Activated naive CD8-positive, alpha-beta T cell treated with anti-CD3 and anti-CD28 coated beads, Interleukin-2, amount 10 ng/mL, durations not matched to agents 7 days and 5 days (primary cell): ENCODE data around the gene NBL1. TPM values are rescaled to one million over a fixed set of nuclear protein-coding genes. Genes with fewer than 3 reads are reported as not detected.

ENCODE experiments used
- ATAC-seq: fragments of 150-1000 bp; cut with Tn5 transposase; one replicate; pipeline ENCODE4 v1.10.0; 2021; ENCODE audit warnings: low read depth, moderate library complexity
- POLR2A ChIA-PET: fragments of 350-600 bp; sonication (Branson Sonifier 250); formaldehyde crosslinking; loops from one replicate; lab custom pipeline; 2021; ENCODE audit warnings: antibody characterized with exemption; lab: Charles Lee
- DNase-seq: peaks from one replicate; pipeline ENCODE4 v3.0.0; 2021
- H3K27ac Mint-ChIP-seq: one replicate; pipeline ENCODE4 v1.8.0; 2022; ENCODE audit warnings: mild to moderate bottlenecking, mixed read lengths
- H3K27me3 Mint-ChIP-seq: one replicate; pipeline ENCODE4 v1.8.0; 2022; ENCODE audit warnings: mild to moderate bottlenecking, moderate library complexity, mixed read lengths
- H3K36me3 Mint-ChIP-seq: one replicate; pipeline ENCODE4 v1.8.0; 2021; ENCODE audit warnings: mild to moderate bottlenecking, mixed read lengths
- H3K4me1 Mint-ChIP-seq: one replicate; pipeline ENCODE4 v1.8.0; 2021; ENCODE audit warnings: mixed read lengths
- H3K4me3 Mint-ChIP-seq: one replicate; pipeline ENCODE4 v1.8.0; 2022; ENCODE audit warnings: mild to moderate bottlenecking, moderate library complexity, mixed read lengths
- H3K9me3 Mint-ChIP-seq: one replicate; pipeline ENCODE4 v1.8.0; 2021; ENCODE audit warnings: mixed read lengths
- total RNA-seq, 2 experiments: library from RNA; stranded (reverse); gene quantifications; one replicate each; pipeline ENCODE4 v1.2.3, GENCODE V29; 2021

The NBL1 gene
- total RNA-seq, 2 experiments from 2014 or later, result 35.3 to 36.0 TPM

- no peak for DNase-seq
- H3K27ac Mint-ChIP-seq, result no peak overlapping the region
- POLR2A ChIA-PET, result no interaction called here
- H3K4me1 Mint-ChIP-seq, result peaks cover 9% of the 10 kb centered on the region
- H3K27me3 Mint-ChIP-seq, result no peaks in the 10 kb centered on the region
- H3K9me3 Mint-ChIP-seq, result peaks cover 3% of the 10 kb centered on the region
- peaks cover 42% of the 10 kb centered on the region for H3K36me3 Mint-ChIP-seq
- no peak for ATAC-seq
- H3K4me3 Mint-ChIP-seq, result no peak overlapping the region
These were observed 45.7 kb downstream of the NBL1 start for GRCh38 chr1:19689856-19690255.

DNA sequence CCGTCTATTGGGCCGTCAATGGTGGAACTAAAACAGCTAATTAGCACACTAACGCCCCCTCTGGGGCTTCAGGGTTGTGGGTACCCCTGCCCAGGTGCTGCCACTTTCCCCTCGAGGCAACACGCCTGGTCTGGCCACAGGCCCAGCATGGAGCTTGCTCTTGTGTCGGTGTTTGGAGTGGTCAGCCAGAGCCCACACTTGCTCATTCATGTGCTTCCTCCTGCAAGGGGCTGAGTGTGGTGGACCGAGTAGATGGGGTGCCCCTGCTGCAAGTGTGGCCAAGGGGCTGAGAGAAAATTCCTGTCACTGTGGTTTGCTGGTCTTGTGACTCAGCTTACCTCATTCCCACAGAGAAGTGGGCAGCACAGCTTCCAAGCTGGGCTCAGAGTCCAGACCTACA, 46.2 kb downstream of the NBL1 start:
- H3K4me3 Mint-ChIP-seq, result no peak overlapping the region
- ATAC-seq, result no peak

GRCh38 chr1:19694298-19694697, 50.2 kb downstream of the NBL1 start:
- ATAC-seq (no peak), DNase-seq (no peak)
- Mint-ChIP-seq H3K27ac (no peak overlapping the region), H3K27me3 (no peaks in the 10 kb centered on the region), H3K36me3 (peaks cover 26% of the 10 kb centered on the region), H3K4me1 (no peaks in the 10 kb centered on the region), H3K9me3 (peaks cover 3% of the 10 kb centered on the region), H3K4me3 (no peak overlapping the region)
- POLR2A ChIA-PET, result no interaction called here

More for the DNA sequence above, 46.2 kb downstream of the NBL1 start:
- Mint-ChIP-seq H3K4me1 (peaks cover 9% of the 10 kb centered on the region), H3K27ac (no peak overlapping the region), H3K27me3 (no peaks in the 10 kb centered on the region), H3K9me3 (peaks cover 3% of the 10 kb centered on the region), H3K36me3 (peaks cover 42% of the 10 kb centered on the region)
- DNase-seq, result no peak
- POLR2A ChIA-PET, result no interaction called here

GRCh38 chr1:19695772-19696171, 51.7 kb downstream of the NBL1 start:
- Mint-ChIP-seq H3K4me3 (no peak overlapping the region), H3K36me3 (peaks cover 16% of the 10 kb centered on the region), H3K27me3 (no peaks in the 10 kb centered on the region), H3K27ac (no peak overlapping the region), H3K4me1 (no peaks in the 10 kb centered on the region), H3K9me3 (peaks cover 1% of the 10 kb centered on the region)
- no peak for ATAC-seq
- DNase-seq, result no peak
- POLR2A ChIA-PET, result no interaction called here

GRCh38 chr1:19696820-19697219, 52.7 kb downstream of the NBL1 start:
- Mint-ChIP-seq H3K27me3 (no peaks in the 10 kb centered on the region), H3K4me1 (no peaks in the 10 kb centered on the region), H3K27ac (no peak overlapping the region), H3K9me3 (peaks cover under 1% of the 10 kb centered on the region), H3K36me3 (peaks cover 8% of the 10 kb centered on the region), H3K4me3 (no peak overlapping the region)
- DNase-seq (no peak), ATAC-seq (no peak)
- POLR2A ChIA-PET, result no interaction called here

GRCh38 chr1:19698181-19698580, 54.1 kb downstream of the NBL1 start:
- DNase-seq (no peak), ATAC-seq (no peak)
- Mint-ChIP-seq H3K27ac (no peak overlapping the region), H3K9me3 (no peaks in the 10 kb centered on the region), H3K4me3 (no peak overlapping the region), H3K27me3 (no peaks in the 10 kb centered on the region), H3K36me3 (peaks cover 3% of the 10 kb centered on the region), H3K4me1 (no peaks in the 10 kb centered on the region)
- POLR2A ChIA-PET, result no interaction called here

- no peaks in the 10 kb centered on the region for H3K9me3 Mint-ChIP-seq
- H3K27ac Mint-ChIP-seq, result no peak overlapping the region
- DNase-seq, result no peak
- peaks cover 2% of the 10 kb centered on the region for H3K36me3 Mint-ChIP-seq
- no peak for ATAC-seq
- no peak overlapping the region for H3K4me3 Mint-ChIP-seq
- no peaks in the 10 kb centered on the region for H3K27me3 Mint-ChIP-seq
- peaks cover 4% of the 10 kb centered on the region for H3K4me1 Mint-ChIP-seq
- POLR2A ChIA-PET, result no interaction called here
These were observed 56.1 kb downstream of the NBL1 start for GRCh38 chr1:19700079-19700777.

- H3K27me3 Mint-ChIP-seq, result no peaks in the 10 kb centered on the region
- peaks cover 4% of the 10 kb centered on the region for H3K4me1 Mint-ChIP-seq
- no peak overlapping the region for H3K27ac Mint-ChIP-seq
- H3K4me3 Mint-ChIP-seq, result no peak overlapping the region
- peaks cover 5% of the 10 kb centered on the region for H3K36me3 Mint-ChIP-seq
- POLR2A ChIA-PET, result no interaction called here
- no peaks in the 10 kb centered on the region for H3K9me3 Mint-ChIP-seq
- DNase-seq (no peak), ATAC-seq (no peak)
These were observed 59.2 kb downstream of the NBL1 start for GRCh38 chr1:19703280-19703679.

DNA sequence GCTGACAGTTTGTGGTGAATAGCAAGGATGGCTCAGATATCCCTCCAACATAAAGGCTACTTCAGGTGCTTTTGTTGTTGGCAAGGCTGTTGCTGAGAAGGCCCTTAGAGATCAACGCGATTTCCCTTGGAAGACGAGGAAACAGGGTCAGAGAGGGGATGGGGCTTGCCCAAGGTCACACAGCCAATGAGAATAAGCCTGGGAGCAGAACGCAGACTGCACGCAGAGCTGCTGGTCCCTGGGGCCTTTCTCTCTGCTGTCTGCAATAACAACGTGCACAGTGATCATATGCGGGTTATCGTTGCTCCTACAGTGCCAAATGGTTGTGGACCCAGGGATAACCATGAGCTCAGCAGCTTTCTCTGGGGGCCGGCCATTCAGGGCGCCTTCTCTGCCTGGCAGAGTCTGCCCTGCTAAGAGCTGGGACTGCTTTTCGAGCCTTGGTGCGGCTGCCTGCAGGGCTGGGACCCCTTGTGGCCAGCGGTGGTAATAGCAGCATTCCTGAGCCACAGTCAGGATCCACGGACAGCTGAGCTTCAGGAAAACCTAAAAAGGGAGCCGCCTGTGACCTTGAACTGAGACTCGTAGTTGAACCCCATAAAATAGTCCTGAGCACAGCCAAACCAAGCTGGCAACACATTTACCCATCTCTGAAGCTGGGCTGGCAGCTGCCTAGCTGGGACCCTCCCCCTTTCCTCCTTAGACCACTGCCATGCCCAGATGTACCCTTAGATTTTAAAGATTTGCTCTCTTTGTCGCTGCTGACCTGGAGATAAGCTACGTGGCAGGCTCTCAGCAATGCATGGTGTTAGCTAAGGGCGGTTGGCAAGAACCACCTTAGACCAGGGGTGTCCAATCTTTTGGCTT, 60.4 kb downstream of the NBL1 start:
- Mint-ChIP-seq H3K36me3 (peaks cover 5% of the 10 kb centered on the region), H3K27ac (no peak overlapping the region), H3K27me3 (no peaks in the 10 kb centered on the region), H3K4me3 (no peak overlapping the region), H3K9me3 (no peaks in the 10 kb centered on the region), H3K4me1 (peaks cover 5% of the 10 kb centered on the region)
- ATAC-seq (peak; percentile 74), DNase-seq (peak; percentile 61)
- POLR2A ChIA-PET, result interaction anchor here (0.6 kb wide), 1 partner anchor 8 kb away, joined by 3 read pairs; no protein-coding TSS in a partner anchor

- DNase-seq (no peak), ATAC-seq (no peak)
- Mint-ChIP-seq H3K27ac (no peak overlapping the region), H3K4me3 (no peak overlapping the region), H3K36me3 (peaks cover 5% of the 10 kb centered on the region), H3K9me3 (no peaks in the 10 kb centered on the region), H3K4me1 (peaks cover 7% of the 10 kb centered on the region), H3K27me3 (no peaks in the 10 kb centered on the region)
- POLR2A ChIA-PET, result no interaction called here
These were observed 61.4 kb downstream of the NBL1 start for GRCh38 chr1:19705464-19705863.

DNA sequence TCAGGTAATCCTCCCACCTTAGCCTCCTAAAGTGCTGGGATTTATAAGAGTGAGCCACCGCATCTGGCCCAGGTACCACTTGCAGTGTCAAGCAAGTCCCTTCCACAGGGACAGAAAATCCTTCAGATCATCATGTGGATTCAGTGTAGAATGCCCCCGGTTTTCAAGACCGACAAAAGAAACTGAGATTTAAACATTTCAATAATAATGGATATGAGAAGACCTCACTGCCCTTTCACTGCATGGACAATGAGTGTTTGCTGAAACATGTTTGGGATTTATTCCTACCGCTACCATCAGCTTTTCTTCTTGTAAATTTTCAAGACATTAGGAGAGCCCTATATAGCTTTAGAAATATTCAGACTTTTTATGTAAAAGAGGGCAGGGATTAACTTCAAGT, 62.0 kb downstream of the NBL1 start:
- Mint-ChIP-seq H3K27ac (no peak overlapping the region), H3K4me3 (no peak overlapping the region), H3K36me3 (peaks cover 5% of the 10 kb centered on the region), H3K4me1 (peaks cover 13% of the 10 kb centered on the region), H3K27me3 (no peaks in the 10 kb centered on the region), H3K9me3 (no peaks in the 10 kb centered on the region)
- ATAC-seq (no peak), DNase-seq (no peak)
- POLR2A ChIA-PET, result no interaction called here
